Large intestine (tissue), 1 donor: ENCODE data around the gene PAEP. TPM values are rescaled to one million over a fixed set of nuclear protein-coding genes. Genes with fewer than 3 reads are reported as not detected.

Experiments used
- polyA plus RNA-seq: library from polyadenylated mRNA; unstranded; fragments of 120-200 nt; gene quantifications from one replicate; pipeline ENCODE4 v1.2.1, GENCODE V29; 2013

PAEP gene
- polyA plus RNA-seq, 1 donor = 0.09 TPM

Other genes starting within 250 kb of the PAEP start
- 15.3 TPM for gene PPP1R26, start 82.0 kb upstream of the PAEP start, polyA plus RNA-seq
- 46.9 TPM for gene MRPS2, start 61.1 kb upstream of the PAEP start, polyA plus RNA-seq
- gene LCN1, start 40.3 kb upstream of the PAEP start, polyA plus RNA-seq = 0.09 TPM
- not detected for gene OBP2A, start 15.6 kb upstream of the PAEP start, polyA plus RNA-seq
- not detected for gene GLT6D1, start 77.8 kb downstream of the PAEP start, polyA plus RNA-seq
- not detected for gene LCN9, start 101.6 kb downstream of the PAEP start, polyA plus RNA-seq
- not detected for gene SOHLH1, start 137.7 kb downstream of the PAEP start, polyA plus RNA-seq
- gene KCNT1, start 140.4 kb downstream of the PAEP start, polyA plus RNA-seq = 0.25 TPM